T-helper 2 cell treated with Interferon-gamma antibody and Interleukin-4, amounts not matched to agents 5 μg/mL and 100 μg/mL, for 36 hours (primary cell): ENCODE measurements around the gene OR56B1.
A peak's percentile ranks its signal among the peaks of the same experiment; 100 is the strongest.
"Not testable (repeated sequence)": the region's sequence is repeated elsewhere in the genome, so short reads cannot be mapped to it uniquely, and the experiment has no call there.

ENCODE experiments used
- DNase-seq: peaks from one replicate; pipeline ENCODE4 v3.0.0; 2021; ENCODE audit warnings: low spot score
- H3K27ac Mint-ChIP-seq: one replicate; pipeline ENCODE4 v1.8.0; 2021; ENCODE audit warnings: mild to moderate bottlenecking, mixed read lengths
- H3K27me3 Mint-ChIP-seq: one replicate; pipeline ENCODE4 v1.8.0; 2021; ENCODE audit warnings: low read depth, mixed read lengths
- H3K36me3 Mint-ChIP-seq: one replicate; pipeline ENCODE4 v1.8.0; 2021; ENCODE audit warnings: low read depth, mixed read lengths
- H3K4me1 Mint-ChIP-seq: one replicate; pipeline ENCODE4 v1.8.0; 2021; ENCODE audit warnings: low read depth, mixed read lengths
- H3K4me3 Mint-ChIP-seq: one replicate; pipeline ENCODE4 v1.8.0; 2022; ENCODE audit warnings: mild to moderate bottlenecking, moderate library complexity, mixed read lengths
- H3K9me3 Mint-ChIP-seq: one replicate; pipeline ENCODE4 v1.8.0; 2021; ENCODE audit warnings: mixed read lengths

OR56B1 gene, protein sequence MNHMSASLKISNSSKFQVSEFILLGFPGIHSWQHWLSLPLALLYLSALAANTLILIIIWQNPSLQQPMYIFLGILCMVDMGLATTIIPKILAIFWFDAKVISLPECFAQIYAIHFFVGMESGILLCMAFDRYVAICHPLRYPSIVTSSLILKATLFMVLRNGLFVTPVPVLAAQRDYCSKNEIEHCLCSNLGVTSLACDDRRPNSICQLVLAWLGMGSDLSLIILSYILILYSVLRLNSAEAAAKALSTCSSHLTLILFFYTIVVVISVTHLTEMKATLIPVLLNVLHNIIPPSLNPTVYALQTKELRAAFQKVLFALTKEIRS

DNA sequence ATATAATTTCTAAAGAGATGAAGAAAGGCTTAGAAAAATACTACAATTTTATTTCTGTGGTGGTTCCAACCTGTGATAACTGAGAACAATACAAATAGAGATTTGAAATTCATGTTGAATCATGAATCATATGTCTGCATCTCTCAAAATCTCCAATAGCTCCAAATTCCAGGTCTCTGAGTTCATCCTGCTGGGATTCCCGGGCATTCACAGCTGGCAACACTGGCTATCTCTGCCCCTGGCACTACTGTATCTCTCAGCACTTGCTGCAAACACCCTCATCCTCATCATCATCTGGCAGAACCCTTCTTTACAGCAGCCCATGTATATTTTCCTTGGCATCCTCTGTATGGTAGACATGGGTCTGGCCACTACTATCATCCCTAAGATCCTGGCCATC, at the start of gene OR56B1:
Gene OR56B1, plus strand, starts transcription at position 53 of the 400 bp plus-strand sequence. Its CDS starts 69 bp downstream, at position 122.
- H3K36me3 Mint-ChIP-seq = no peaks in the 10 kb centered on the region
- DNase-seq = no peak
- no peaks in the 10 kb centered on the region for H3K4me1 Mint-ChIP-seq
- no peak within 1 kb of the TSS for H3K4me3 Mint-ChIP-seq
- no peaks in the 10 kb centered on the region for H3K9me3 Mint-ChIP-seq
- no peaks in the 10 kb centered on the region for H3K27me3 Mint-ChIP-seq
- no peak within 1 kb of the TSS for H3K27ac Mint-ChIP-seq

DNA sequence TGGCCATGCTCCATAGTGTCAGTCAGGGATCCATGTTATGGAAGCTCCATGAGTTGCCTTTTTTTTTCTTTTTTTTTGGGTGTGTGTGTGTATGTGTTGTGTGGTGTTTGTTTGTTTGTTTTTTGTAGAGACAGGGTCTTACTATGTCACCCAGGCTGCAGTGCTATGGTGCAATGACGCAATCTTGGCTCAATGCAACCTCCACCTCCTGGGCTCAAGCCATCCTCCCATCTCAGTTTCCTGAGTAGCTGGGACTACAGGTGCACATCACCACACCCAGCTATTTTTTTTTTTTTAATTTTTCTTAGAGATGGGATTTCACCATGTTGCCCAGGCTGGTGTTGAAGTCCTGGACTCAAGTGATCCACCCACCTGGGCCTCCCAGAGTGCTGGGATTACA, 47.8 kb upstream of the OR56B1 start:
- H3K4me1 Mint-ChIP-seq = peaks cover 45% of the 10 kb centered on the region
- H3K27ac Mint-ChIP-seq = no peak overlapping the region
- H3K36me3 Mint-ChIP-seq = peaks cover 22% of the 10 kb centered on the region
- no peak for DNase-seq
- no peaks in the 10 kb centered on the region for H3K27me3 Mint-ChIP-seq
- H3K4me3 Mint-ChIP-seq = peak overlapping the region; percentile 31
- H3K9me3 Mint-ChIP-seq = no peaks in the 10 kb centered on the region

DNA sequence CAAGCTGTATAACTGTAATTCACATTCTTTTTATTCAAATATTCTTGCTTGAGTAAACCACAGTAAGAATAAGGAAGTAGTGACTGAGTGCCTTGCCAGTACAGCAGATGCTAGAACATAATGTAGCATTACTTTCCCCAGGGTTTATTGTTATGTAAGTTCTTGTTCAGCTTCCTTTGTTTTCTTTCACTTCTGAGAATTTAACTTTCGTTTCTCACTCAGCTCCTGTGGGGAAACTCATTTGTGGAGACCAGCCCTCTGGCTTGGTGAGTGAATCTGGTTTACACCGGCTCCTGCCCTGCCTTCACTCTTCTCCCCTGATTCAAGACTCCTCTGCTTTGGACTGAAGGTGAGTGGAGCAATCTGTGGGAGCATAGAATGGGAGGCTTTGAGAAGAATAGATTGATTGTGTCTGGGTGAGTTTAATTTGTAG, 46.7 kb upstream of the OR56B1 start, which contains the start of gene TRIM22:
Gene TRIM22, plus strand, starts transcription at position 240 of the 433 bp plus-strand sequence. CDS start 6,443 bp downstream, outside the sequence.
- peaks cover 44% of the 10 kb centered on the region for H3K4me1 Mint-ChIP-seq
- DNase-seq = peak; percentile 66
- H3K36me3 Mint-ChIP-seq = peaks cover 23% of the 10 kb centered on the region
- H3K27ac Mint-ChIP-seq = peak within 1 kb of the TSS; percentile 98
- H3K27me3 Mint-ChIP-seq = no peaks in the 10 kb centered on the region
- peak within 1 kb of the TSS; percentile 95 for H3K4me3 Mint-ChIP-seq
- no peaks in the 10 kb centered on the region for H3K9me3 Mint-ChIP-seq

DNA sequence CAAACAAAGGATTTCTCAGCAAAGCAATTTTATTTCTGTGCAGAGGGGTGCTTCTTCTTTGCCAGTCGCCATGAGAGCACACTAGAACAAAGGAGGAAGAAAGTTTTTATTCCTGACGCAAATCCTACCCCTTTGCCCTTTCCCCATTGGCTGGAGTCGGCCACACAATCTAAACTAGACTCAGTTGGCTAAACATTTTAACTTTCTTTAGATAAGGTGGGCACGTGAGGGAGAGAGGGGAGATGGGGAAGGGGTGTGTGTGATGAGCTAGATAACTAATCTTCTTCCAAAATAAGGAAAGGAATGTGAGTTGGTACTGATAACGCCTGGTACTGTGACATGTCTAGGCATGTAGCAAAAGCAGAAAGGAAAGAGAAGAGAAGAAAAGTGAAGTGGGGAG, 46.0 kb upstream of the OR56B1 start:
- no peaks in the 10 kb centered on the region for H3K9me3 Mint-ChIP-seq
- no peak for DNase-seq
- H3K4me1 Mint-ChIP-seq = peaks cover 45% of the 10 kb centered on the region
- H3K27ac Mint-ChIP-seq = peak overlapping the region; percentile 98
- no peaks in the 10 kb centered on the region for H3K27me3 Mint-ChIP-seq
- peak overlapping the region; percentile 95 for H3K4me3 Mint-ChIP-seq
- H3K36me3 Mint-ChIP-seq = peaks cover 28% of the 10 kb centered on the region

DNA sequence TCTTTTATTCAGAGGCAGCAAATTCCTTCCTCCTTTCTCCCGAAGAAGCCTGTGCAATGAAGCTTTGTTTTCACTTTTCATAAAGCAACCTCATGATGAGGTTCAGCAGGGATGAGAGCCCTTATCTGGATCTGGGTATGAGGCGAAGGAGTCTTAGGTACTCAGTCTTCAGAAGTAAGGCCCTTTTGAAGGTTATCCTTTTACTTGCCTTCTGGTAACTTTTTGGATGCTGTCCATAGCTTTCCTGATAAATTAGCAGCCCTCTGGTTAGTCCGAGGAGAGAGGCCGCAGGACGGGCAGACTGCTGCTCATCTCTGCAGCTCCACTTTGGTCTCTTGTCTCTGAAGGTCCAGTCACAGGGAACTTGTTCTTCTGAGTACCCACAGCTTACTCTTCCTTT, 45.5 kb upstream of the OR56B1 start:
- H3K36me3 Mint-ChIP-seq = peaks cover 30% of the 10 kb centered on the region
- no peak for DNase-seq

DNA sequence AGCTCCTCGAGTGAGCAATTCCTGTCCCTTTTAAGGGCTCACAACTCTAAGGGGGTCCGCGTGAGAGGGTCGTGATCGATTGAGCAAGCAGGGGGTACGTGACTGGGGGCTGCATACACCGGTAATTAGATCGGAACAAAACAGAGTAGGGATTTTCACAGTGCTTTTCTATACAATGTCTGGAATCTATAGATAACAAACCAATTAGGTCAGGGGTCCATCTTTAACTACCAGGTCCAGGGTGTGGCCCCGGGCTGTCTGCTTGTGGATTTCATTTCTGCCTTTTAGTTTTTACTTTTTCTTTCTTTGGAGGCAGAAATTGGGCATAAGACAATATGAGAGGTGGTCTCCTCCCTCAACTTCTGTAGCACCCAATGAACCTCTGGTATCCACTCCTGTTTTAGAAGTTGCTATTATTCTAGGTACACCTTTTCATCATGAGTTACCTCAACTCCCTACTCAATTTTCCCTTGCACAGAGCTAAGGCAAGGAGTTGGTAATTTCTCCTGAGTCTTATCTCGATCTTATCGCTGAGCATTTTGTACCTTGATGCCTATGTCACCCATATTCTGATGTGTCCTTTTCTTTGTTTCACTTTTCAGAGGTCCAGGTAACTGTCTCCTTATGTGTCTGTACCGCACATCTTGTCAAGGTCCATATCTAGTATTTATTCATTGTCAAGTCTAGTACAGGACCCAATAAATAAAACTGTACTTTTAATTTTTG, 44.8 kb upstream of the OR56B1 start:
- not testable (repeated sequence) for H3K9me3 Mint-ChIP-seq
- peaks cover 36% of the 10 kb centered on the region for H3K36me3 Mint-ChIP-seq

More for the DNA sequence above, 45.5 kb upstream of the OR56B1 start:
- Mint-ChIP-seq H3K4me1 (peaks cover 43% of the 10 kb centered on the region), H3K9me3 (no peaks in the 10 kb centered on the region), H3K4me3 (peak overlapping the region; percentile 95), H3K27me3 (no peaks in the 10 kb centered on the region), H3K27ac (peak overlapping the region; percentile 98)

DNA sequence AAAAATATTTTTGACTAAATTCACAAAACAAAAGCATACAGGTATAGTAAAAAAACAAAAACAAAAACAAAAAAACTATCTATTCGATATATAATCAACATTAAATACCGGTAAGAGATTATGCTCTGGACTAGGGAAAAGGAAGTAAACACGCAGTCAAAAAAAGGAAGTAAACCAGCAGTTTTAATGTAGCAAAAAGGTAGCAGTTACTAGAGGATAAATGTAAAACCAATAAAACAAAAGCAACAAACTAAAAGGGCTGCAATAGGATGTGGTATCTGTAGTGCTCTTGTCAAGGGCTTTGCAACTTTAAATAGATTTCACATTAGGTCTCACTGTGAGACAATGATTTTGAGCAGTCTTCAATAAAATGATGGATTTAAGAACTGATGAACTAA, 44.3 kb upstream of the OR56B1 start:
- Mint-ChIP-seq H3K36me3 (peaks cover 39% of the 10 kb centered on the region), H3K9me3 (no peaks in the 10 kb centered on the region), H3K4me3 (peak overlapping the region; percentile 95), H3K4me1 (peaks cover 47% of the 10 kb centered on the region), H3K27ac (peak overlapping the region; percentile 98), H3K27me3 (no peaks in the 10 kb centered on the region)
- DNase-seq = no peak

More for the DNA sequence above, 44.8 kb upstream of the OR56B1 start:
- H3K4me3 Mint-ChIP-seq = peak overlapping the region; percentile 95
- H3K4me1 Mint-ChIP-seq = peaks cover 47% of the 10 kb centered on the region
- not testable (repeated sequence) for H3K27me3 Mint-ChIP-seq, DNase-seq
- H3K27ac Mint-ChIP-seq = peak overlapping the region; percentile 98

DNA sequence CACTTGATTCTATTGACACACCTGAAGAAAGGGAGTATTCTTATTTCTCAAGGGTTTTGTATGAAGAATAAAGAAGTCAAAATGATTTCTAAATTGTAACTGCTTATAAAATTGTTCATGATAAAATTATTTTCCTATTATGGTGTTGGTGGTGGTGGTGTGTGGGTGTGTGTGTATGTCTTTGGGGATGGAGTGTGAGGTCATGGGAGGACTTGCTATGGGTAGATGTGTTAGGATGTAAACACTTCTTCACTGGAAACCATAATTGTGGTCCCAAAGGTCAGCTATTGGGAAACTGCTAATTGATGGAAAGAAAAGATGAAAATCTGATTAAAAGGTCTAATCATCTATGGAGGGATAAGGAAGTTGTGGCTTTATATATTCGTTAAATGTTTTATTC, 41.6 kb upstream of the OR56B1 start:
- Mint-ChIP-seq H3K36me3 (peaks cover 53% of the 10 kb centered on the region), H3K9me3 (no peaks in the 10 kb centered on the region), H3K27ac (no peak overlapping the region), H3K27me3 (no peaks in the 10 kb centered on the region), H3K4me1 (peaks cover 46% of the 10 kb centered on the region), H3K4me3 (peak overlapping the region; percentile 17)
- DNase-seq = no peak

DNA sequence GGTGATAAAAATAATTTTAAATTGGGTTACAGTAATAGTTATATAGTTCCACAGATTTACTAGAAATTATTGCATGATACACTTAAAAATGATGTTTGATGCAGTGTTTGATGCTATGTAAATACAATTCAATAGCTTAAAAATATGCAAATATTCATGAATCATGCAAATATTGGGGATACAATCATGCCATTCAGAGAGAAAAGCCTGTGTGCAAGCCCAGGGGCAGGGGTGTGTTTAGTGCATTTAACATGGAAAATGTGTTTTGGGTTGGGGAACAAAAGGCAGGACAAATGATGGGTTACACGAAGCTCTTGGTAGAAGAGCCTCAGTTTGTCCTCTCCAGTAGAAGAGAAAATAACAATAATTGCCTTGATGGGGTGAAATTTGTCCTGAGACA, 40.7 kb upstream of the OR56B1 start:
- H3K27me3 Mint-ChIP-seq = no peaks in the 10 kb centered on the region
- DNase-seq = no peak
- H3K9me3 Mint-ChIP-seq = no peaks in the 10 kb centered on the region
- H3K36me3 Mint-ChIP-seq = peaks cover 57% of the 10 kb centered on the region
- H3K27ac Mint-ChIP-seq = no peak overlapping the region
- peaks cover 43% of the 10 kb centered on the region for H3K4me1 Mint-ChIP-seq
- no peak overlapping the region for H3K4me3 Mint-ChIP-seq

DNA sequence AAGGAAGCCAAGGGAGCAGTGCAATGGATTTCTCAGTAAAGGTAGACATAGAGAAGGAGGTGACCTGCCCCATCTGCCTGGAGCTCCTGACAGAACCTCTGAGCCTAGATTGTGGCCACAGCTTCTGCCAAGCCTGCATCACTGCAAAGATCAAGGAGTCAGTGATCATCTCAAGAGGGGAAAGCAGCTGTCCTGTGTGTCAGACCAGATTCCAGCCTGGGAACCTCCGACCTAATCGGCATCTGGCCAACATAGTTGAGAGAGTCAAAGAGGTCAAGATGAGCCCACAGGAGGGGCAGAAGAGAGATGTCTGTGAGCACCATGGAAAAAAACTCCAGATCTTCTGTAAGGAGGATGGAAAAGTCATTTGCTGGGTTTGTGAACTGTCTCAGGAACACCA, 40.0 kb upstream of the OR56B1 start:
- H3K36me3 Mint-ChIP-seq = peaks cover 57% of the 10 kb centered on the region
- peaks cover 42% of the 10 kb centered on the region for H3K4me1 Mint-ChIP-seq
- no peaks in the 10 kb centered on the region for H3K9me3 Mint-ChIP-seq
- no peak for DNase-seq
- H3K27me3 Mint-ChIP-seq = no peaks in the 10 kb centered on the region
- H3K27ac Mint-ChIP-seq = no peak overlapping the region
- no peak overlapping the region for H3K4me3 Mint-ChIP-seq

DNA sequence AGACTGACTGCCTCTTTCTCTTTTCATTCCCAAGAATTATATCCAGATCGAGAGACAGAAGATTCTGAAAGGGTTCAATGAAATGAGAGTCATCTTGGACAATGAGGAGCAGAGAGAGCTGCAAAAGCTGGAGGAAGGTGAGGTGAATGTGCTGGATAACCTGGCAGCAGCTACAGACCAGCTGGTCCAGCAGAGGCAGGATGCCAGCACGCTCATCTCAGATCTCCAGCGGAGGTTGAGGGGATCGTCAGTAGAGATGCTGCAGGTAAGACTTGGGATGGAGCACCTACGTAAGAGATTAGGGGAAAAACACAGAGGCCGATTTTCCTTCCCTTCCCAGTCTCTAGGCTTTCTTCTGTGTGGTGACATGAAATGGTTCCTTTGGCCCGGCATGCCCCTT, 38.0 kb upstream of the OR56B1 start:
- Mint-ChIP-seq H3K4me3 (no peak overlapping the region), H3K9me3 (no peaks in the 10 kb centered on the region), H3K36me3 (peaks cover 61% of the 10 kb centered on the region), H3K4me1 (peaks cover 34% of the 10 kb centered on the region), H3K27ac (no peak overlapping the region), H3K27me3 (no peaks in the 10 kb centered on the region)
- no peak for DNase-seq

DNA sequence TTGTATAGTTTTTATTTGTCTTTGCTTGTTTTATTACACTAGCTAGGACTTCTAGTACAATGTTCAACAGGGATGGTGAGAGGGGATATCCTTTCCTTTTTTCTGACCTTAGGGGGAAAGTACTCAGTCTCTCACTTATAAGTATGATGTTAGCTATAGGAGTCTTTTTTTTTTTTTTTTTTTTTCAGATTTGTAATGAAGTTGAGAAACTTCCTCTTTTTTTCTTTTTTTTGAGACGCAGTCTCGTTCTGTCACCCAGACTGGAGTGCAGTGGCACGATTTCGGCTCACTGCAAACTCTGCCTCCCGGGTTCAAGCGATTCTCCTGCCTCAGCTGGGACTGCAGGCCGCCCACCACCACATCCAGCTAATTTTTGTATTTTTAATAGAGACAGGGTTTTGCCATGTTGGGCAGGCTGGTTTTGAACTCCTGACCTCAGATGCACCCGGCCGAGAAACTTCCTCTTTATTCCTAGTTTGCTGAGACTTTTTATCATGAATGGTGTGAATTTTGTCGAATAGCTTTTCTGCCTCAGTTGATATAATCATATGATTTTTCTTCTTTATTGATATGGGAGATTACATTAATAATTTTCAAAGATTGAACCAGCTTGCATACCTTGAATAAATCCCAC, 35.7 kb upstream of the OR56B1 start:
- Mint-ChIP-seq H3K27me3 (no peaks in the 10 kb centered on the region), H3K9me3 (no peaks in the 10 kb centered on the region), H3K27ac (no peak overlapping the region), H3K36me3 (peaks cover 65% of the 10 kb centered on the region), H3K4me1 (peaks cover 22% of the 10 kb centered on the region), H3K4me3 (no peak overlapping the region)
- DNase-seq = no peak

DNA sequence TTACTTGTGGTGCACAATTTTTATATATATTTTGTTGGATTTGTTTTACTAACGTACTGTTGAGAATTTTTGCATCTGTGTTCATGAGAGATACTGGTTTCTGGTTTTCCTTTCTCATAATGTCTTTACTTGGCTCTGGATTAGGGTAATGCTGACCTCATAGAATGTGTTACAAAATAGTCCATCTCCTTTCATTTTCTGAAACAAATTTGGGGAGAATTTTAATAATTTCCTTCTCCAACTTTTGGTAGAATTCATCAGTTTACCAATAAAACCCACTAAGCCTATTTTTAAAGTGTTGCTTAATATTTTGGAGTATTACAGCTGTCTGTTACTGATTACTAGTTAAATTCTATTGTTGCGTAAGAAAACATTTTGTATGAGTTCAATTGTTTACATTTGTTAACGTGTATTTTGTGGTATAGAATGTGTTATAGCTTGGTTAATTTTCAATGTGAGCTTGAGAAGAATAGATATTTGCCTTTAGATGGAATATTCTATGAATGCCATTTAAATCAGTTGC, 35.1 kb upstream of the OR56B1 start:
- H3K36me3 Mint-ChIP-seq = peaks cover 65% of the 10 kb centered on the region
- H3K4me3 Mint-ChIP-seq = no peak overlapping the region
- no peak for DNase-seq
- no peak overlapping the region for H3K27ac Mint-ChIP-seq
- H3K4me1 Mint-ChIP-seq = peaks cover 19% of the 10 kb centered on the region
- H3K27me3 Mint-ChIP-seq = no peaks in the 10 kb centered on the region
- no peaks in the 10 kb centered on the region for H3K9me3 Mint-ChIP-seq
